ENCODE data around the gene LIN54. TPM values are rescaled to one million over a fixed set of nuclear protein-coding genes. Genes with fewer than 3 reads are reported as not detected.

The LIN54 gene
- total and polyA plus RNA-seq, 10 donors = 2.0 to 15.3 (median 12.5) TPM

DNA sequence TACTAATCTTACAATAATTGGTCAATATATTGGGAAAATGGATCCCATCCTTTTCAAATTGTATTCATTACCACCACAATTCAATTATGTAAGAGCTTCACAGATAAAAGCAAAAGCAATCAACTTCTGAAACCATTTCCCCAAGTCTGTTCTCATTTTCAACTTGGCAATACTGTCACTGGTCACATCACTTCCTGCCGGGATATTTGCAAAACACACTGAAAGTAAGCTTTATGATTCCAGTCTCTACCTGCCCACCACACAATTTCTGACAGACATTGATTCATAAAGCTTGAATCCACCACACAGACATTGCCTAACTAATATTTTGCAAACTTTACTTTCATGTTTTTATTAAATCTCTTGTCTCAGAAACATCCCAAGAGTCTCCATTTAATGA lies 53.6 kb downstream of the LIN54 start:
- Histone ChIP-seq H3K4me1 (no peaks in the 10 kb centered on the region), H3K4me3 (no peak overlapping the region), H3K27me3 (replicated peaks in 1 of 7) (no peaks in the 10 kb centered on the region), H3K9me3 (no peaks in the 10 kb centered on the region), H3K36me3 (peaks cover 0 to 42% (median 4%) of the 10 kb centered on the region in 6 donors), H3K27ac (peak overlapping the region in 1 of 8 donors; percentile 19)
- intact Hi-C loops (cut with DNase I; ENCODE audit: low total_unique reads) = no loop called here
- no peak for DNase-seq
- 50 to 94% (median 77%) methylated on average over 1 of the region's 1 CpG for WGBS, 5 donors
- TF ChIP-seq POLR2AphosphoS5 (IDR thresholded peaks at IDR 0.05) = no peak
- TF ChIP-seq, protein P1, sequence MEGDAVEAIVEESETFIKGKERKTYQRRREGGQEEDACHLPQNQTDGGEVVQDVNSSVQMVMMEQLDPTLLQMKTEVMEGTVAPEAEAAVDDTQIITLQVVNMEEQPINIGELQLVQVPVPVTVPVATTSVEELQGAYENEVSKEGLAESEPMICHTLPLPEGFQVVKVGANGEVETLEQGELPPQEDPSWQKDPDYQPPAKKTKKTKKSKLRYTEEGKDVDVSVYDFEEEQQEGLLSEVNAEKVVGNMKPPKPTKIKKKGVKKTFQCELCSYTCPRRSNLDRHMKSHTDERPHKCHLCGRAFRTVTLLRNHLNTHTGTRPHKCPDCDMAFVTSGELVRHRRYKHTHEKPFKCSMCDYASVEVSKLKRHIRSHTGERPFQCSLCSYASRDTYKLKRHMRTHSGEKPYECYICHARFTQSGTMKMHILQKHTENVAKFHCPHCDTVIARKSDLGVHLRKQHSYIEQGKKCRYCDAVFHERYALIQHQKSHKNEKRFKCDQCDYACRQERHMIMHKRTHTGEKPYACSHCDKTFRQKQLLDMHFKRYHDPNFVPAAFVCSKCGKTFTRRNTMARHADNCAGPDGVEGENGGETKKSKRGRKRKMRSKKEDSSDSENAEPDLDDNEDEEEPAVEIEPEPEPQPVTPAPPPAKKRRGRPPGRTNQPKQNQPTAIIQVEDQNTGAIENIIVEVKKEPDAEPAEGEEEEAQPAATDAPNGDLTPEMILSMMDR (IDR thresholded peaks at IDR 0.05 in 8 of 11, conservative IDR thresholded peaks at IDR 0.05 in 3 of 11) = no peak
- TF ChIP-seq POLR2A (IDR thresholded peaks at IDR 0.05) = no peak

DNA sequence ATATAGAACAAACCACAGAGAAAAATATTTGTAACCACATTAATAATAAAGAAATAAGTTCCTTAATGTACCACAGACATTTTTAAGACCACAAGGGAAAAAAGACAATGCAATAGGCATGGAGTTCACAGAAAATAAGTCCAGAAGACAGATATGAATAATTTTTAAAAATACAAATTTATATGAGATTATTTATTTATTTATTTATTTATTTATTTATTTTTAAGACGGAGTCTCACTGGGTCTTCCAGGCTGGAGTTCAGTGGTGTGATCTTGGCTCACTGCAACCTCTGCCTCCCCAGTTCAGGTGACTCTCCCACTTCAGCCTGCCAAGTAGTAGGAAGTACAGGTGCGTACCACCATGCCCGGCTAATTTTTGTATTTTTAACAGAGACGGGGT lies 56.4 kb downstream of the LIN54 start:
- Histone ChIP-seq H3K27me3 (replicated peaks in 1 of 7) (no peaks in the 10 kb centered on the region), H3K36me3 (peaks cover 0 to 20% (median 4%) of the 10 kb centered on the region in 6 donors), H3K4me3 (no peak overlapping the region), H3K9me3 (no peaks in the 10 kb centered on the region), H3K4me1 (no peaks in the 10 kb centered on the region), H3K27ac (no peak overlapping the region)
- 95 to 99% (median 96%) methylated on average over 4 of the region's 4 CpGs for WGBS, 5 donors
- intact Hi-C loops (cut with DNase I; ENCODE audit: low total_unique reads) = no loop called here
- no peak for TF ChIP-seq POLR2AphosphoS5 (IDR thresholded peaks at IDR 0.05)
- TF ChIP-seq, protein P1 (IDR thresholded peaks at IDR 0.05 in 8 of 11, conservative IDR thresholded peaks at IDR 0.05 in 3 of 11) = no peak
- TF ChIP-seq POLR2A (IDR thresholded peaks at IDR 0.05) = no peak
- DNase-seq = no peak

DNA sequence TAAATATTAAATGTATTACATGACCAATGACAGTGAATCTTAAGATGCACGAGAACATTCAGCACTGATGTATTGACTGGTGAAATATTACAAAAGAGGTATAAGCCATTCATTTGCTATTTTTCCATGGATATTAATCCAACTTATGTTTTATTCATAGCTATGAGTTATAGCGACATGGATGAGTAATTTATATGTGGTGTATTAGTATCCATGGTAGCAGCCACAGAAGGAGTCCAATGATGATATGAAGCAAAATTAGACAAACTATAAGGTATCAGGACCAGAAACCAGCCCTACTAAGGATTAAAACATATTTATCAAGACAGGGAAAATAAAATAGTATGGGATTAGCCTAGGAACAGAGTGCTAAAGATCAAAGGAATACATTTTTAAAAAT lies 59.4 kb downstream of the LIN54 start:
- Histone ChIP-seq H3K27me3 (replicated peaks in 1 of 7) (no peaks in the 10 kb centered on the region), H3K36me3 (peaks cover 0 to 25% (median 3%) of the 10 kb centered on the region in 6 donors), H3K4me1 (no peaks in the 10 kb centered on the region), H3K9me3 (no peaks in the 10 kb centered on the region), H3K4me3 (no peak overlapping the region), H3K27ac (no peak overlapping the region)
- intact Hi-C loops (cut with DNase I; ENCODE audit: low total_unique reads) = no loop called here
- WGBS, 5 donors = 95 to 100% (median 97%) methylated on average over 2 of the region's 2 CpGs
- no peak for TF ChIP-seq POLR2A (IDR thresholded peaks at IDR 0.05)
- TF ChIP-seq POLR2AphosphoS5 (IDR thresholded peaks at IDR 0.05) = no peak
- TF ChIP-seq, protein P1 (IDR thresholded peaks at IDR 0.05 in 8 of 11, conservative IDR thresholded peaks at IDR 0.05 in 3 of 11) = no peak
- DNase-seq = no peak

DNA sequence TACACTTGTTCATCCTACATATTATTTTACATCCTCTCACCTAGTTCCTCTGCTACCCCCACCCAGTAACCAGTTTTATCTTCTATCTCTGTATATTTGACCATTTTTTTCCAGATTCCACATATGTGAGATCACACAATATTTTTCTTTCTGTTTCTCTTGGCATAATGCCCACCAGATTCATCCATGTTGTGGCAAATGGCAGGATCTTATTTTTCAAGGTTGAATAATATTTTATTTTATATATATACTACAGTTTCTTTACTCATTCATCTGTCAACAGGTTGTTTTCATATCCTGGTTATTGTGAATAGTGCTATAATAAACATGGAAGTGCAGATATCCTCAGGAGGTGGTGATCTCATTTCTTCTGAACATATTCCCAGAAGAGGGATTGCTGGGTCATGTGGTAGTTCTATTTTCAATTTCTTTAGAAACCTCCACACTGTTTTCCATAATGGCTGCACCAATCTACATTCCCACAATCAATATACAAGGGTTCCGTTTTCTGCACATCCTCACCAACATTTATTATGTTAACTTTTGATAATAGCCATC lies 61.9 kb downstream of the LIN54 start:
- no peak for TF ChIP-seq POLR2A (IDR thresholded peaks at IDR 0.05)
- TF ChIP-seq, protein P1 (IDR thresholded peaks at IDR 0.05 in 8 of 11, conservative IDR thresholded peaks at IDR 0.05 in 3 of 11) = no peak
- no peak for TF ChIP-seq POLR2AphosphoS5 (IDR thresholded peaks at IDR 0.05)
- peaks cover 0 to 49% (median 5%) of the 10 kb centered on the region in 6 donors for H3K36me3 ChIP-seq
- H3K4me3 ChIP-seq = no peak overlapping the region
- 91 to 100% (median 97%) methylated on average over 1 of the region's 1 CpG for WGBS, 5 donors
- H3K27ac ChIP-seq = no peak overlapping the region
- intact Hi-C loops (cut with DNase I; ENCODE audit: low total_unique reads) = no loop called here
- H3K9me3 ChIP-seq = no peaks in the 10 kb centered on the region
- no peak for DNase-seq
- no peaks in the 10 kb centered on the region for H3K4me1 ChIP-seq
- no peaks in the 10 kb centered on the region for H3K27me3 ChIP-seq (replicated peaks in 1 of 7)

Measured in spleen (tissue), 11 donors.